NCI-H2107 treated with DMSO at 0.1 percent for 48 hours (cell line): ENCODE data around the gene SENP5.
"Not testable (repeated sequence)": the region's sequence is repeated elsewhere in the genome, so short reads cannot be mapped to it uniquely, and the experiment has no call there.

Experiments used
- DNase-seq: peaks from one replicate; lab custom pipeline; 2025; ENCODE audit not compliant: unreplicated experiment; lab: John Stamatoyannopoulos, UW

The SENP5 gene

DNA sequence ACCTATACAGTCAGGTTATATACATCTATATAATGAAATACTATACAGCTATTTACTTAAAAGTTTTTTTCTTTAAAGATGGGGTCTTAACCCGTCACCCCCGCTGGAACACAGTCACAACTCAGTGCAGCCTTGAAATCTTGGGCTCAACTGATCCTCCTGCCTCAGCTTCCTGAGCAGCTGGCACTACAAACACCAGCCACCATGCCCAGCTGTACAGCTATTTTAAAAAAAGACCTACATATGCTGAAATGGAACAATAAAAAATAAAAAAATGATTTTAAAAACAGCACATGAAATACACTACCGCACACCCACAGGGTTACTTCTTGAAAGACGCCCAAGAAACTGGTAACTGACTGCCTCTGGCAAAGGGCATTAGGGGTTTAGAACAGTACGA, 70.9 kb downstream of the SENP5 start:
- DNase-seq: no peak

DNA sequence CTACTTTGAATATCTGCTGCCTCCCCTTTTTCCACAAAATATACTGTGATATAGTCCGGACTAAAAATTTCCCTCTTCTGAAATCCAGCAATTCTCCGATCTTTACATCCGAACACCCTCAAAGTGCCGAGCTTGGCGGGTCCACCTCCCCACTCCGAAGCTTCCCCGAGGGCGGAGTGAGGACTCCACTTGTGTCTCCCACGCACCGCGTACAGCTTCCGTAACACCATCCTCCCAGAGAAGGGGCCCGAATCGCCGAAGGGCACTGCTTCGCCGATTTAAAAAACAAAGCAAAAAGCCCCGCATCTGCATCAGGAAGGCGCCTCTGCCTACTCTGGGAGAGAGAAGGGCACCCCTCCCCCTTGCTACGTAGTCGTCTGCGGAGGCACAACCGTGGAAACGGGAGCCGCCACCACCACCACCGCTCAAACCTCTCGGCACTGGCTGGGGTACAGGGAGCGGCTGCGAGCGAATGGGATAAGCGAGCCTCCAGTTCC, 74.1 kb downstream of the SENP5 start:
- peak; percentile 59 for DNase-seq

DNA sequence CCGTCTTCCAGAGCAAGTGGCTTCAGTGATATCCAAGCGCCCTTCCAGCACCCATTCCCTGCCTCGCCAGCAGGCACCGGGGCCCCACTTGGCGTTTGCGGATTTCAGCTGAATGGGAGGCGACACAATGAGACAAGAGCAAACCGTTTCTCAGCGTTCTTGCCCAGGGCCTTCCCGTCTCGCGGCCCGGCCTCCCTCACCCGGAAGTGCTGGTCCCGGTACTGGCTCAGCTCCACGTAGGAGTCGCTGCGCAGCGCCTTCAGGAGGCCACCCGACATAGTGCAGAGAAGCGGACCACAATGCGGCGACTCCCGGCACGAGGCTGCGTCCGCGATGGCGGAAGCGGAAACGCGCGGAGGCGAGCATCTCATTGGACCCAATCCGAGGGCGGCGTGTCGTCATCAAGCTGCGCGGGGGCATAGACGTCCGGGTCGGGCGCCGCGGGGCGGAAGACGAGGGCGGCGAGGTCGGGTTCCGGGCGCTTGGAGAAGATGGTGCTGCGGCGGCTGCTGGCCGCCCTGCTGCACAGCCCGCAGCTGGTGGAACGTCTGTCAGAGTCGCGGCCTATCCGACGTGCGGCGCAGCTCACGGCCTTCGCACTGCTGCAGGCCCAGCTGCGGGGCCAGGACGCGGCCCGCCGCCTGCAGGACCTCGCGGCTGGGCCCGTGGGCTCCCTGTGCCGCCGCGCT, 74.7 kb downstream of the SENP5 start, which contains the start of gene NCBP2:
TSS of gene NCBP2 (minus strand) at position 303 of the 689 bp plus-strand sequence. CDS start at position 278, 25 bp downstream.
- DNase-seq: peak; percentile 98

GRCh38 chr3:196942915-196943277, 75.2 kb downstream of the SENP5 start:
- DNase-seq: no peak

DNA sequence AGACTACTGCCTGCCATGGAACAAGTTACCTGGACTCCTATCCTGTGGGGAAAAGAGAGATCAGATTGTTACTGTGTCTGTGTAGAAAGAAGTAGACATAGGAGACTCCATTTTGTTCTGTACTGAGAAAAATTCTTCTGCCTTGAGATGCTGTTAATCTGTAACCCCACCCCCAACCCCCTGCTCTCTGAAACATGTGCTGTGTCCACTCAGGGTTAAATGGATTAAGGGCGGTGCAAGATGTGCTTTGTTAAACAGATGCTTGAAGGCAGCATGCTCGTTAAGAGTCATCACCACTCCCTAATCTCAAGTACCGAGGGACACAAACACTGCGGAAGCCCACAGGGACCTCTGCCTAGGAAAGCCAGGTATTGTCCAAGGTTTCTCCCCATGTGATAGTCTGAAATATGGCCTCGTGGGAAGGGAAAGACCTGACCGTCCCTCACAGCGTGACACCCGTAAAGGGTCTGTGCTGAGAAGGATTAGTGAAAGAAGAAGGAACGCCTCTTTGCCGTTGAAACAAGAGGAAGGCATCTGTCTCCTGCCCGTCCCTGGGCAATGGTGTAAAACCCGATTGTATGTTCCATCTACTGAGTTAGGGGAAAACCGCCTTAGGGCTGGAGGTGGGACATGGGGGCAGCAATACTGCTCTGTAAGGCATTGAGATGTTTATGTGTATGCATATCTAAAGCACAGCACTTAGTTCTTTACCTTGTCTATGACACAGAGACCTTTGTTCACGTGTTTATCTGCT, 76.5 kb downstream of the SENP5 start:
- not testable (repeated sequence) for DNase-seq

- no peak for DNase-seq
Measured at GRCh38 chr3:196947136-196947859, 79.6 kb downstream of the SENP5 start.

DNA sequence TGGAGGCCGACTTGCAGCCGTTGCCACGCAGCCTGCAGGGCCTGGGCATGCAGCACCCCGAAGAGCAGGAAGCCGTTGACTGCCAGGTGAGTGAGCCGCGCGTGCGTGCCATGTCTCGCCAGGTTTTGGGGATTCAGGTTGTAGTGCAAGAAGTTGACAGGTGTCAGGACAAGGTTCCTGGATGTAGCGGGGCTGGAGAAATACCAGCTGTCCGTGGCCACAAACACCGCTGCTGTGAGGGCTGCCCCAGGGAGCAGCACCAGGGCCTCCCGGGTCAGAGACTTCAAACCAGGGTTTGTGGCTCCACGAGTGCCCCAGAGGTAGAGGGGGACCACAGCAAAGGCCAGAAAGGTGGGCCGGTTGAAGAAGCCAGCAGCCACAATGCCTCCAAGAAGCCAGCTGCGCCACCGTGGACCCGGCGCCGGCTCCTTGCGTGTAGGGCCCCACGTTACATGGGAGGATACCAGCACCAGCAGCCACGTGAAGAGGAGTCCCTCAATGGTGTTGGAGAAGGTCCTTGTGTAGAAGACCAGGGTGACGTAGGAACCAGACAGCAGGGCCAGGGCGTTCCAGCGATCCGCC, 80.2 kb downstream of the SENP5 start:
- DNase-seq: no peak

- no peak for DNase-seq
Measured at GRCh38 chr3:196948442-196949284, 80.9 kb downstream of the SENP5 start.

- no peak for DNase-seq
Measured at GRCh38 chr3:196949285-196949619, 81.5 kb downstream of the SENP5 start.

- no peak for DNase-seq
Measured at GRCh38 chr3:196949750-196950149, 82.0 kb downstream of the SENP5 start.

DNA sequence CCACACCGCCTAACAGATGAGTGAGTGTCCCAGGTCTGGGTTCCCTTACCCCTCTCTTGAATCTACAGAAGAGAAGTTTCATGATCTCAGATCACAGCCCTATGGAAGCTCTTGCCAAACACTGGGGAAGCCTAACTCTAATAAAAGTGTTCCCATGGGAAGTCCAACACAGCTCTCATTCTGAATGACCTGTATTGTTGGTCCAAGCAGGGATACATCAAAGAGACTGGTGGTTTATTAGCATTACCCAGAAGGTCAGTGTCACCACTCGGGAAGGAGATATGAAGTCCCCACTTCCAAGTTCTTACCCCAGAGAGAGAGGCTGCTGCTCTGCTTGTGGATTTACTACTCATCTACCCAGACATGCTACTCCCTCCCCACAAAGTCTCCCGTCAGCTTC, 83.7 kb downstream of the SENP5 start:
- DNase-seq: no peak

- DNase-seq: no peak
Measured at GRCh38 chr3:196954832-196955231, 87.1 kb downstream of the SENP5 start.

DNA sequence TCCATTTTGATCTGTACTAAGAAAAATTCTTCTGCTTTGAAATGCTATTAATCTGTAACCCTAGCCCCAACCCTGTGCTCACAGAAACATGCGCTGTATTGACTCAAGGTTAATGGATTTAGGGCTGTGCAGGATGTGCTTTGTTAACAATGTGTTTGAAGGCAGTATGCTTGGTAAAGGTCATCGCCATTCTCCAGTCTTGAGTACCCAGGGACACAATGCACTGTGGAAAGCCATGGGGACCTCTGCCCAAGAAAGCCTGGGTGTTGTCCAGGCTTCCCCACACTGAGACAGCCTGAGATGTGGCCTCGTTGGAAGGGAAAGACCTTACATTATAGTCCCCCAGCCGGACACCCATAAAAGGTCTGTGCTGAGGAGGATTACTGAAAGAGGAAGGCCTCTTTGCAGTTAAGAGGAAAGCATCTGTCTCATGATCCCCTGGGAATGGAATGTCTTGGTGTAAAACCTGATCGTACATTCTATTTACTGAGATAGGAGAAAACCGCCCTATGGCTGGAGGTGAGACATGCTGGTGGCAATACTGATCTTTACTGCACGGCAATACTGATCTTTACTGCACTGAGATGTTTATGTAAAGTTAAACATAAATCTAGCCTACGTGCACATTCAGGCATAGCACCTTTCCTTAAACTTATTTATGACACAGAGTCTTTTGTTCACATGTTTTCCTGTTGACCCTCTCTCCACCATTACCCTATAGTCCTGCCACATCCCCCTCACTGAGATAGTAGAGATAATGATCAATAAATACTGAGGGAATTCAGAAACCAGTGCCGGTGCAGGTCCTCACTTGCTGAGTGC, 94.6 kb downstream of the SENP5 start:
- DNase-seq: no peak

DNA sequence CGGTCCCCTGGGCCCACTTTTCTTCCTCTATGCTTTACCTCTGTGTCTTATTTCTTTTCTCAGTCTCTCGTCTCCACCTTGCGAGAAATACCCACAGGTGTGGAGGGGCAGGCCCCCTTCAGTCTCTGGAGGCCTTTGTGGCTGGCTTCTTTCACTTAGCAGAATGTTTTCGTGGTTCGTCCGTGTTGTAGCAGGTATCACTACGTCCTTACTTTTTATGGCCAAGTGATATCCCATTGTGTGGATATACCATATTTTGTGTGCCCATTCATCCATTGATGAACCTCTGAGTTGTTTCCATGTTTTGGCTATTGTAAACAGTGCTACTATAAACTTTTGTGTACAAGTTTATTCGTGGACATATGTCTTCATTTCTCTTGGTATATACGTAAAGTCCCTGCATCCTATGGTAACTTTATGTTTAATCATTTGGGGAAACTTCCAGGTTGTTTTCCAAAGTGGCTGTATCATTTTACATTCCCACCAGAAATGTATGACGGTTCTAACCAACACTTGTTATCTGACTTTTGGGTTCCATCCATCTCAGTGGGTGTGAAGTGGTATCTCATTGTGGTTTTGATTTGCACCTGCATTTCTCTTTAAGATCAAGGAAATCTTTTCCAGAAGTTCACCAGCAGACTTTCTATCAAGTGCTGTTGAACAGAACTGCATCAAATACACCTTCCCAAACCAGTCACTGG, 95.4 kb downstream of the SENP5 start:
- no peak for DNase-seq

- DNase-seq: no peak
Measured at GRCh38 chr3:196963631-196963953, 95.9 kb downstream of the SENP5 start.

DNA sequence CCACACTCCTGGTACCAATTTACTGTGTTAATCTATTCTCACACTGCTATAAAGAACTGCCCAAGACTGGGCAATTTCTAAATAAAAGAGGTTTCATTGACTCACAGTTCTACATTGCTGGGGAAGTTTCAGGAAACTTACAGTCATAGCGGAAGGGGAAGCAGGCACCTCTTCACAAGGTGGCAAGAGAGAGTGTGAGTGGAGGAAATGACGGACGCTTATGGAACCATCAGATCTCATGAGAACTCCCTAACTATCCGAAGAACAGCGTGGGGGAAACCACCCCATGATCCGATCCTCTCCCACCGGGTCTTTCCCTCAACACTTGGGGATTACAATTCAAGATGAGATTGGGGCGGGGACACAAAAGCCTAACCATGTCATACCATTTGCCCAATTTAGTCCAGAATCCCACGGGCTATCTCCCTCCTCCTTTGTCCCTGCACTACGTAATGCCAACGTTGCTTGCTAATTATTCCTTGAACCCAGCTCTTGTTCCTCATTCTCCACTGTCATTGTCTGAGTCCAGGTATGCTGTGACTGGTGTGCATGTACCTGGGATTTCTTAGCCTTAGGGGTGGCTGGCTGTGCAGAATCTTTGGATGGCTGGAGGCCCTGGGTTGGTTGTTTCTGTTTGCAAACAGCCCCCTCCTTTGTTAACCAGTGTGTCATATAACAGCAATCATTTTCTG, 97.5 kb downstream of the SENP5 start:
- no peak for DNase-seq

DNA sequence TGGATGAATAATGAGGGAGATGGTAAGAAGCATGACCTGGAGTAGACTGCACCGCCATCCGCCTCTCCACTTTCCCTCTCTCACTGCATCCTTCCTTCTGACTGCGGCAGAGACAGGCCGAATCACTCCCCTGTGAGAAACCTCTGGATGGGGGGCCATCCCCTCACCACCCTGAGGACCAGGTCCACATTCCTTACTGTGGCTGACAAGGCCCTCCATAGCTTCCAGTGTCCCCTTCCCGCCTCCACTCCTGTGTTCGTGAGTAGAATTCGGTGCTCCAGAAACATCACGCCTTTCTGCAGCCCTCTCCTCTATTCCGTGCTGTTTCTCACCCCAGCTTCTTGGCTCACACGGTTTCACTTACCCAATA, 98.1 kb downstream of the SENP5 start:
- no peak for DNase-seq

- no peak for DNase-seq
Measured at GRCh38 chr3:196966526-196967401, 99.0 kb downstream of the SENP5 start.
